ENCODE measurements around the gene CCDC33.

Gene CCDC33

GRCh38 chr15:74235962-74236361, at the start of gene CCDC33:
Gene CCDC33, plus strand, starts transcription at chr15:74236326. Its CDS starts 394 bp downstream, at chr15:74236720.
- no peak for DNase-seq

GRCh38 chr15:74188216-74188615, 47.9 kb upstream of the CCDC33 start:
- DNase-seq, result no peak

GRCh38 chr15:74191798-74192197, 44.3 kb upstream of the CCDC33 start:
- DNase-seq, result no peak

GRCh38 chr15:74192751-74193150, 43.4 kb upstream of the CCDC33 start:
- no peak for DNase-seq

- DNase-seq, result no peak
These were observed 42.8 kb upstream of the CCDC33 start for GRCh38 chr15:74193299-74193718.

- no peak for DNase-seq
These were observed 42.2 kb upstream of the CCDC33 start for GRCh38 chr15:74193905-74194304.

- DNase-seq, result no peak
These were observed 41.3 kb upstream of the CCDC33 start for GRCh38 chr15:74194572-74195559.

GRCh38 chr15:74196175-74196574, 40.0 kb upstream of the CCDC33 start:
- no peak for DNase-seq

- DNase-seq, result no peak
These were observed 38.8 kb upstream of the CCDC33 start for GRCh38 chr15:74197176-74197965.

- DNase-seq, result no peak
These were observed 36.9 kb upstream of the CCDC33 start for GRCh38 chr15:74199297-74199652.

- DNase-seq, result no peak
These were observed 35.7 kb upstream of the CCDC33 start for GRCh38 chr15:74200412-74200815.

- no peak for DNase-seq
These were observed 35.2 kb upstream of the CCDC33 start for GRCh38 chr15:74200871-74201419.

- no peak for DNase-seq
These were observed 34.3 kb upstream of the CCDC33 start for GRCh38 chr15:74201710-74202420.

- no peak for DNase-seq
These were observed 33.4 kb upstream of the CCDC33 start, which contains the start of gene STRA6 for GRCh38 chr15:74202452-74203401. Gene STRA6, minus strand, starts transcription at chr15:74202787. Its CDS starts 520 bp downstream, at chr15:74202267.

GRCh38 chr15:74203914-74204431, 32.2 kb upstream of the CCDC33 start:
- no peak for DNase-seq

- DNase-seq, result no peak
These were observed 30.6 kb upstream of the CCDC33 start for GRCh38 chr15:74205582-74205947.

GRCh38 chr15:74206801-74207281, 29.3 kb upstream of the CCDC33 start:
- DNase-seq, result no peak

GRCh38 chr15:74207652-74208440, 28.3 kb upstream of the CCDC33 start:
- DNase-seq, result no peak

GRCh38 chr15:74208496-74208895, 27.6 kb upstream of the CCDC33 start:
- DNase-seq, result no peak

- DNase-seq, result no peak
These were observed 27.1 kb upstream of the CCDC33 start for GRCh38 chr15:74208901-74209559.
